HTR-8/SVneo (cell line): ENCODE measurements around the gene ZNF579.

Experiments
- DNase-seq: peaks from one replicate; pipeline ENCODE4 v3.0.0; 2011; ENCODE audit warnings: low spot score, mixed read lengths; ENCODE audit not compliant: insufficient read length
- FAIRE-seq: peaks from 2 replicates; lab custom pipeline; 2011; peaks lifted over from hg19 to GRCh38; lab: Jason Lieb, UNC

ZNF579 gene

GRCh38 chr19:55613930-55614710 is 33.5 kb upstream of the ZNF579 start:
- FAIRE-seq, result no peak

DNA sequence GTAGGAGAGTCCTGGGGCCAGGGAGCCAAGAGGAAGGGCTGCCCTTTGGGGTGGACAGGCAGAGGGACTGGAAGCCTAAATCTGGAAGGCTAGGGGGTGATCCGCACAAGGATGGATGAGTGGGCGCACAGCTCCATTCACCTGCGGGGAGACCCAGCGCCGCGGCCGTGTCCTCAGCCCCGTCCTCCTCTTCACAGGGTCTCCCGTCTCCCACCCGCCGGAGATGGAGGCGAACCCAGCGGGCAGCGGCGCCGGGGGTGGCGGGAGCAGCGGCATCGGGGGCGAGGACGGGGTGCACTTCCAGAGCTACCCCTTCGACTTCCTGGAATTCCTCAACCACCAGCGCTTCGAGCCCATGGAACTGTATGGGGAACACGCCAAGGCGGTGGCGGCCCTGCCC is 32.7 kb upstream of the ZNF579 start:
- FAIRE-seq, result no peak
- no peak for DNase-seq

More at GRCh38 chr19:55613930-55614710, 33.5 kb upstream of the ZNF579 start:
- no peak for DNase-seq

- no peak for FAIRE-seq
- DNase-seq, result no peak
Observed at GRCh38 chr19:55611983-55612645, 31.5 kb upstream of the ZNF579 start.

DNA sequence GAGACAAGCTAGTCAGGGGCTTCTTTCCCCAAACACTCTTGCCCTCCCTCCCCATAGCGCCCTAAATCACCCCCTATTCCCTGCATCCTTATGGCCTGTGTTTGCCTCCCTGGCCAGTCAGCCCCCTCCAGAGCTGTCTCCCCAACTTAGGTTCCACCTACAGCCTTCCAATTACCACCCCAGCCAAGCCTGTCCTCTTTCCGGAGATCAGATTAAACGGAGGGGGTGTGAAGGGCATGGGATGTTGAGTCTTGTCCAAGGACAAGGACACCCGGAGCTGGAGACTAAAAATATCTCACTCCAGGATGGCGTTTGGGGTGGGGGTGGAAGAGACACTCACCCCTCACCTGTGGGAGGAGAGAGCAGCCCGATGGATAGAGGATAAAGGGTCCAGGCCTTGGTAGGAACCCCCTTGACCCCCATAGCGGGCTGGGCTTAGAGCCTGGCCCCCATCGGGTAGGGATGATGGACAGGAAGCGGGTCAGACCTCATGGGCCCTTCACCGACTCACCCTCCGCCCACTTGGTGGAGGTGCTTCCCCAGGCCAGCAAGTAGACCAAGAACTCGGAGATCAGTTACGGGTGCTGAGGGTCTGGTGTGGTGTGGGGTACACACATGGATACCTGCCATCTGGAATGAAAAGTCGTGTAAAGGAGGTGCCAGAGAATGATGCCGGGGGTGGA is 30.8 kb upstream of the ZNF579 start:
- FAIRE-seq, result no peak
- no peak for DNase-seq

GRCh38 chr19:55609326-55609725 is 28.7 kb upstream of the ZNF579 start:
- FAIRE-seq, result no peak
- no peak for DNase-seq

DNA sequence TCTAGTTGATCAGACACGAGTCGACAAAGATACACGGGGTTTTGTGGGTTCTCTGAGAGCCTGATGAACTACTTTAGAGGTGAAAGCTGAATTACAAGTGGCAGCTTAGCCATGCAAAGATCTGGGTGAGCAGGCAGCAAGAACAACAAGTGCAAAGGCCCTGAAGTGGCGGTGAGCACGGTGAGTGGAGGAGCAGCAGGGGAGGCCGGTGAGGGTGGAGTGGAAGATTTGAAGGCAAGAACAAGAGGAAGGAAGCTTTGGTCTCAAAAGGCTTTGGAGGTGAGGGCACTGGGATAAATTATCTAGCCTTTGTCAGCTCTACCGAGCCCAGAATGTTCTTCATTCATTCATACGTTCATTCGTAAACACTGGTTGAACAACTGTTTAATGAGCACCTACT is 26.2 kb upstream of the ZNF579 start:
- no peak for DNase-seq
- no peak for FAIRE-seq

- no peak for FAIRE-seq
Observed at GRCh38 chr19:55606471-55606787, 25.8 kb upstream of the ZNF579 start.

DNA sequence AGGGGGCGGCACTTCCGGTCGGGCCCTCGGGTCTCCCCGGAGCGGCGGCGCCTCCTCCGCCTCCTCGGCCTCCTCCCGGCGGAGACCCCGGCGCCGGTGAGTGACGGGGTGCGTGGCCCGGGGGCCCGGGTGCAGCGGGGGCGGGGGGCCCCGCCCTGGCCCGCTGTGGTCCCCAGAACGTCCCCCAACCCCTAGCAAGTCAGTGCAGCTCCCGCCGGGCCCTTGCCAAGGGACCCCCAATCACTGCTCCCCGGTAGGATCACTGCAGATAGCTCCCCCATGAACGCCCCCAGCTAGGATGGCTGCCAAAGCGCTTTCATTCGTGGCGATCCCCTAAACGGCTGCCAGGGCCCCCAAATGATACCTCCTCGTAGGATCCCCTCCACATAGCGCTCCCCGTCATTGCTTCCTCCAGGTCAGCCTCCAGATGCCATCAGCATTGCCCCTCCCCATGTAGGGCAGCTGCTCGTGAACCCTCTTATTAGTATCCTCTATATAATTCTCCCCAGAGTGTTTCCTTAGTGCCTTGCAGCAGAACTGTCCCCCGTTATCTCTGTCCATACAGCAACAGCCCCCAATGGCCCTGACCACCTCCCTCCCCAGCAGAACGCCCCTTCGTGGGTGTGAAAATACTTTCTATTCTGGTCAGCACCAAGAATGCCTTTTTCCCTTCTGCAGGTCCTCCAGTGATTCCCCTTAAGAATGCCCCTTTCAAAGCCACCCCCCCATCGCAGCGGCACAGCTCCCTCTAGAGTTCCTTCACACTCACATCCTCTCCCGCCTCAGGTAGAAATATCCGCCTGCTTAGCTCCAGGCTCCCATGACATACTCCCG is 25.2 kb upstream of the ZNF579 start, which contains the start of gene ZNF865:
ZNF865 (plus strand) TSS at position 11 of the 834 bp plus-strand sequence. CDS start 7,972 bp downstream, outside the sequence.
- peak; percentile 68 for DNase-seq
- peak; percentile 89 for FAIRE-seq

More at GRCh38 chr19:55606471-55606787, 25.8 kb upstream of the ZNF579 start:
- no peak for DNase-seq

GRCh38 chr19:55605207-55605636 is 24.6 kb upstream of the ZNF579 start:
- DNase-seq (peak; percentile 93), FAIRE-seq (peak; percentile 80)

GRCh38 chr19:55603581-55604292 is 23.1 kb upstream of the ZNF579 start:
- FAIRE-seq, result no peak
- no peak for DNase-seq

DNA sequence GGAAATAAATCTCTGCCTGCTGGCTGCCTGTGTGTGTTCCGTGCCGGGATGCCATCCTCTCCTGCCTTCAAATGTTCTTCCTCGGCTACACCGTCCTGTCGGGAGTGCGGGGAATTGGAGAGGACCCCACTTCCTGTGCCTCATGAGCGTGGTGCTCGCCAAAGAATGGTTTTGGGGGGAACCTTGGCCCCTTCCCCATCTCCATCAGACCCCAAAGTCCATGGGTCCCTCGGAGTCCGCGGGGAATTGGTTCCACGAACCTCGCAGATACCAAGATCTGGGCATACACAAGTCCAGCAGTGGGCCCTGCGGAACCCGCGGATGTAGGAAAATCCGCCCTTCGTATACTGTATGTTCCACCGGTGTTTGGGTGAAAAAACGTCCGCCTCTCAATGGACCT is 22.5 kb upstream of the ZNF579 start:
- no peak for FAIRE-seq

GRCh38 chr19:55602104-55603001 is 21.7 kb upstream of the ZNF579 start:
- FAIRE-seq (no peak), DNase-seq (no peak)

More for the DNA sequence above, 22.5 kb upstream of the ZNF579 start:
- DNase-seq, result no peak

DNA sequence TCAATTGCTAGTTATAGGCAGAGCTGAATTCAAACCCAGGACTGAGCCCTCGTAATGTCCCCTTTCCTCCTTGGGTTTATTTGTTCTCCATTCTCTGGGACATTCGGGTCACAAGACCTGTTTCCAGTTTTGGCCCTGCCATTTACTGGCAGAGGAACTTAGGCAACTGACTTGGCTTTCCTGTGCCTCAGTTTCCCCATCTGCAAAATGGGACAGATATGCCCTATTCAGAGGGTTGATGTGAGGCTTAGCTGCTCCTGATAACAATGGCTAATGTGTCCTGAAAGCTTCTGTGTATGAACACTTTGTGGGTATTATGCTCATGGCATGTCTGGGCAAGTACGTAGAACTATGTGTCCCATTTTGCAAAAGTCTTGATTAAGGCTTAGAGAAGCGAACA is 20.4 kb upstream of the ZNF579 start:
- no peak for DNase-seq

GRCh38 chr19:55600662-55601028 is 20.0 kb upstream of the ZNF579 start:
- no peak for DNase-seq
- FAIRE-seq, result no peak

More for the DNA sequence above, 20.4 kb upstream of the ZNF579 start:
- FAIRE-seq, result no peak

- DNase-seq, result peak; percentile 74
- peak; percentile 82 for FAIRE-seq
Observed at GRCh38 chr19:55599842-55600661, 19.4 kb upstream of the ZNF579 start, which contains the start of gene ZNF524. Gene ZNF524 (plus strand): TSS chr19:55600288. CDS start chr19:55602113, 1,825 bp downstream.

DNA sequence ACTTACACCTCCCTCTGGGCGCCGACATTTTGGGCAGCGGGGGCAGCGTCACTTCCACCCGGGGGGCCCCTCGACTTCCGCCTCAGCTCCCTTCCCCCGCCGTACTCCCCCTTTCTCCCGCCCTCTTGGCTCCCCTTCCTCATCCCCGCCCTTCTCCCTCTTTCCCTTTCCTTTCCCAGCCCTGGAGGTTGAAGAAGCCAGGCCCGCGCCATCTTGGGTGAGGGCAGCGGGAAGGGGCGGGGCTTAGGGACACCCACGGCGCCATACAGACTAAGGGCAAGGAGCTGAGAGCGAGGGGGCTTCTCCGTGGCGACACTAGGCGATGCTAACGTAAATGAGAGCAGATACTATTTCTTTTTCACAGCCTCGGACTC is 18.8 kb upstream of the ZNF579 start, which contains the start of gene FIZ1:
FIZ1 (minus strand) TSS at position 50 of the 374 bp plus-strand sequence. CDS start 1,652 bp downstream, outside the sequence.
- FAIRE-seq, result peak; percentile 31
- DNase-seq, result peak; percentile 86

DNA sequence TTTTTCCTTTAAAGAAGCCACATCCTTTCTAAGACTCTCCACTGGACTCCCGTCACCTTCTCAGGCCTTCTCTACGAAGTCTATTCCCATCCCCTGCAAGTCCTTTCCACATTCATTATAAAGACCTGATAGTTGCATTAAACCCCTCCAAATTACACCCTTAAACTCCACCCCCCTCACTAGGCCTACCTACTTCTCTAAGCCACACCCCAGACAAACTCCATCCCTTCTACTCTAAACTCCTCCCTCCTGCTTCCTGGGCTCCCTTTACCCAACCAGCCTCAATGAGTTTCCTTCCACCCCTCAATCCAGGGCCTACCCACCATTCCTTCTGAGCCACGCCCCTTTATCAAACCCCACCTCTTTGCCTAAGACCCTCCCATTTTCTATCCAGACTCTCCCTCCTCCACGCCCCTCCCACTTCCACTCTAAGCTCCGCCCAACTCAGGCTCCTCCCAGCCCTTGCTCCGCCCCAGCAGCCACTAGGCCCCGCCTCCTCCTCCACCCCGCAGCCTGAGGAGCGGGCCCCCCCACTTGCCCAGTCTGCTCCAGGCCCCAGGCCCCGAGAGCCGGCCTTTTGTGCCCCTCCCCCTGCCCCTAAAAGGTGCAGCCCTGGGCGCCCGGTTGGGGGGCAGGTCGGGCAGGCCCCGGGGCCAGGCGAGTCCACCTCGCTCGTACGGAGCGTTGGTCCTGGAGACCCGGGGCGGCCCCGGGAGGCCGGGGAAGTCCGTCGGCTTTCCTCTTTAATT is 18.2 kb upstream of the ZNF579 start:
- DNase-seq, result peak; percentile 79
- FAIRE-seq, result peak; percentile 59
